Measurements from ENCODE around the gene ABLIM3. TPM values are rescaled to one million over a fixed set of nuclear protein-coding genes. Genes with fewer than 3 reads are reported as not detected.

Gene ABLIM3
- total and polyA plus RNA-seq, 10 of the 15 experiments (the other 5 are each of a cell fraction or from before 2014, with no cell fraction given) = 0.03 TPM; not detected in 9

GRCh38 chr5:149298163-149298562, 156.9 kb downstream of the ABLIM3 start (continued):
- TF ChIP-seq CTCF (IDR thresholded peaks at IDR 0.05 in 2 of 3, conservative IDR thresholded peaks at IDR 0.05 in 1 of 3; ENCODE audit: control insufficient read depth in 2 of 3, extremely low read depth in 1 of 3, insufficient read depth in 1 of 3, low read depth in 3 of 3, low read length in 3 of 3) (no peak), PKNOX1 (IDR thresholded peaks at IDR 0.05) (no peak), JUNB (IDR thresholded peaks at IDR 0.05) (no peak), CHD4 (IDR thresholded peaks at IDR 0.05) (no peak), E2F4 (IDR thresholded peaks at IDR 0.05; ENCODE audit: low read depth, low read length) (no peak), IRF4 (IDR thresholded peaks at IDR 0.05; ENCODE audit: low read depth, low read length) (no peak), YBX1 (IDR thresholded peaks at IDR 0.05) (no peak)

- POLR2A ChIA-PET = interaction anchor here (1.2 kb wide), 1 partner anchor 9 kb away, joined by 4 read pairs; no protein-coding TSS in a partner anchor
- Histone ChIP-seq H3K27me3 (replicated peaks in 1 of 2; ENCODE audit: control insufficient read depth in 2 of 2, insufficient read depth in 2 of 2, low read length in 1 of 2) (peaks cover 0 to 4% of the 10 kb centered on the region in 2 experiments; a peak in 2 of 4 replicates), H3K4me3 (no peak overlapping the region), H3K9ac (ENCODE audit: control insufficient read depth, insufficient read depth, low read length) (no peak overlapping the region), H4K20me1 (ENCODE audit: control insufficient read depth, insufficient read depth) (no peaks in the 10 kb centered on the region), H3K36me3 (ENCODE audit: control insufficient read depth in 2 of 2, insufficient read depth in 2 of 2, low read length in 1 of 2) (no peaks in the 10 kb centered on the region), H3K79me2 (ENCODE audit: control insufficient read depth, insufficient read depth, low read length) (no peaks in the 10 kb centered on the region), H3K9me3 (replicated peaks; ENCODE audit: control insufficient read depth, insufficient read depth, low read length) (no peaks in the 10 kb centered on the region), H3K4me1 (ENCODE audit: control insufficient read depth, insufficient read depth, low read length) (peaks cover 12% of the 10 kb centered on the region), H2AFZ (ENCODE audit: control insufficient read depth, low read depth, low read length) (no peak overlapping the region), H3K4me2 (ENCODE audit: control insufficient read depth, insufficient read depth) (no peak overlapping the region), H3K27ac (ENCODE audit: control insufficient read depth, insufficient read depth) (no peak overlapping the region)
- SMC1A ChIA-PET (ENCODE audit: uncharacterized antibody, unreplicated experiment) = no interaction called here
- intact Hi-C loops (cut with micrococcal nuclease; ENCODE audit: unreplicated experiment) = no loop called here
- BruUV-seq (replicated peaks) = no TSS peak
- ATAC-seq (no peak), DNase-seq (ENCODE audit: low read depth, low spot score) (no peak), FAIRE-seq (no peak)
- CTCF ChIA-PET = interaction anchor here (0.6 kb wide), 1 partner anchor 162 kb away, joined by 3 read pairs; no protein-coding TSS in a partner anchor
- WGBS (ENCODE audit: insufficient coverage, insufficient replicate concordance, low lambda C conversion rate, missing lambda C conversion rate) = 13% methylated on average over 11 of the region's 11 CpGs
- RAD21 ChIA-PET (ENCODE audit: unreplicated experiment) = no interaction called here
- in situ Hi-C loops (cut with MboI) = no loop called here
- TF ChIP-seq ATF7 (IDR thresholded peaks at IDR 0.05; ENCODE audit: low read depth) (no peak), IKZF1 (conservative IDR thresholded peaks at IDR 0.05) (no peak), NR2C1 (IDR thresholded peaks at IDR 0.05) (no peak), MEF2A (IDR thresholded peaks at IDR 0.05; ENCODE audit: insufficient read depth, low read depth, low read length) (no peak), FOXM1 (IDR thresholded peaks at IDR 0.05; ENCODE audit: low read depth, low read length) (no peak), IRF4 (IDR thresholded peaks at IDR 0.05; ENCODE audit: low read depth, low read length) (no peak), ZNF207 (IDR thresholded peaks at IDR 0.05; ENCODE audit: borderline replicate concordance) (no peak), FOXK2 (IDR thresholded peaks at IDR 0.05) (no peak), MAX (IDR thresholded peaks at IDR 0.05; ENCODE audit: low read depth, low read length) (no peak), ASH2L (IDR thresholded peaks at IDR 0.05; ENCODE audit: borderline replicate concordance, low read depth) (no peak), ETV6 (conservative IDR thresholded peaks at IDR 0.05 in 1 of 2, IDR thresholded peaks at IDR 0.05 in 1 of 2; ENCODE audit: borderline replicate concordance in 1 of 2, low read depth in 1 of 2) (no peak), NRF1 (conservative IDR thresholded peaks at IDR 0.05; ENCODE audit: low read depth, low read length) (no peak), ZZZ3 (IDR thresholded peaks at IDR 0.05; ENCODE audit: control insufficient read depth, insufficient read length, low read depth) (no peak), NFIC (IDR thresholded peaks at IDR 0.05; ENCODE audit: low read depth, low read length) (no peak), DPF2 (IDR thresholded peaks at IDR 0.05) (no peak)
Observed at GRCh38 chr5:149298842-149299404, 157.6 kb downstream of the ABLIM3 start.
